Glomerular visceral epithelial cell (primary cell): ENCODE results near the gene ANG.
"Not testable (repeated sequence)": the region's sequence is repeated elsewhere in the genome, so short reads cannot be mapped to it uniquely, and the experiment has no call there.

ENCODE experiments used
- DNase-seq: peaks from one replicate; pipeline ENCODE4 v3.0.0-alpha.2; 2016; ENCODE audit errors: extremely low spot score

Gene ANG

GRCh38 chr14:20698934-20699333, 10.4 kb downstream of the ANG start:
- no peak for DNase-seq

- no peak for DNase-seq
Observed at GRCh38 chr14:20699931-20700330, 11.4 kb downstream of the ANG start.

GRCh38 chr14:20700965-20701364, 12.4 kb downstream of the ANG start:
- DNase-seq: not testable (repeated sequence)

GRCh38 chr14:20706657-20707355, 18.2 kb downstream of the ANG start:
- DNase-seq: no peak

- DNase-seq: no peak
Observed at GRCh38 chr14:20707622-20708021, 19.1 kb downstream of the ANG start.

- no peak for DNase-seq
Observed at GRCh38 chr14:20711261-20711660, 22.7 kb downstream of the ANG start.

GRCh38 chr14:20711685-20712084, 23.1 kb downstream of the ANG start:
- no peak for DNase-seq

GRCh38 chr14:20712904-20713303, 24.3 kb downstream of the ANG start:
- no peak for DNase-seq

- peak; percentile 65 for DNase-seq
Observed at GRCh38 chr14:20714593-20715250, 26.2 kb downstream of the ANG start.

GRCh38 chr14:20719777-20720176, 31.2 kb downstream of the ANG start:
- DNase-seq: no peak

- DNase-seq: no peak
Observed at GRCh38 chr14:20720741-20721140, 32.2 kb downstream of the ANG start.

GRCh38 chr14:20722016-20722415, 33.5 kb downstream of the ANG start:
- DNase-seq: no peak

- no peak for DNase-seq
Observed at GRCh38 chr14:20723488-20723887, 34.9 kb downstream of the ANG start.

- not testable (repeated sequence) for DNase-seq
Observed at GRCh38 chr14:20726121-20726520, 37.6 kb downstream of the ANG start.

- DNase-seq: no peak
Observed at GRCh38 chr14:20726531-20726930, 38.0 kb downstream of the ANG start.

GRCh38 chr14:20730891-20731290, 42.3 kb downstream of the ANG start:
- no peak for DNase-seq

- no peak for DNase-seq
Observed at GRCh38 chr14:20732477-20732876, 43.9 kb downstream of the ANG start.

- DNase-seq: no peak
Observed at GRCh38 chr14:20732979-20733635, 44.5 kb downstream of the ANG start.

GRCh38 chr14:20733684-20734429, 45.3 kb downstream of the ANG start:
- no peak for DNase-seq

- DNase-seq: no peak
Observed at GRCh38 chr14:20734430-20734806, 45.9 kb downstream of the ANG start.

GRCh38 chr14:20738292-20738691, 49.7 kb downstream of the ANG start:
- not testable (repeated sequence) for DNase-seq

GRCh38 chr14:20742132-20742531, 53.6 kb downstream of the ANG start:
- DNase-seq: no peak
